Mesenchymal stem cell (in vitro differentiated cells and primary cell): Measurements from ENCODE around the gene UGT1A6.

Source experiments
- DNase-seq: peaks from one replicate; pipeline ENCODE4 v3.0.0-alpha.2; 2013
- H2AFZ ChIP-seq: one replicate; pipeline ENCODE4 v1.6.1; 2013; ENCODE audit warnings: low read depth, mild to moderate bottlenecking, control low read depth, inconsistent platforms, low read length, moderate library complexity
- H2AK5ac ChIP-seq: 2 replicates; pipeline ENCODE4 v1.6.1; 2013; ENCODE audit warnings: low read length, moderate library complexity, mild to moderate bottlenecking, inconsistent platforms; ENCODE audit not compliant: severe bottlenecking
- H2BK120ac ChIP-seq: one replicate; pipeline ENCODE4 v1.6.1; 2013; ENCODE audit warnings: low read depth, mild to moderate bottlenecking, inconsistent platforms, low read length, moderate library complexity
- H2BK12ac ChIP-seq, 2 experiments: one replicate each; pipeline ENCODE4 v1.6.1; 2013; ENCODE audit warnings: inconsistent platforms in 2 of 2, low read length in 2 of 2, mild to moderate bottlenecking in 2 of 2, moderate library complexity in 2 of 2, control low read depth in 1 of 2
- H2BK15ac ChIP-seq: one replicate; pipeline ENCODE4 v1.6.1; 2013; ENCODE audit warnings: mild to moderate bottlenecking, low read depth, inconsistent platforms; ENCODE audit not compliant: poor library complexity, severe bottlenecking
- H2BK5ac ChIP-seq: 2 replicates; pipeline ENCODE4 v1.6.1; 2013; ENCODE audit warnings: low read depth, mild to moderate bottlenecking, low read length, control low read depth, inconsistent platforms; ENCODE audit not compliant: poor library complexity, severe bottlenecking
- H3K14ac ChIP-seq, 2 experiments: one replicate each; pipeline ENCODE4 v1.6.1; 2013; ENCODE audit warnings: inconsistent platforms in 2 of 2, low read length in 2 of 2, control low read depth in 1 of 2, mild to moderate bottlenecking in 1 of 2, moderate library complexity in 1 of 2
- H3K18ac ChIP-seq, 2 experiments: one replicate each; pipeline ENCODE4 v1.6.1; 2013; ENCODE audit warnings: inconsistent platforms in 2 of 2, low read length in 2 of 2, control low read depth in 1 of 2, low read depth in 1 of 2, mild to moderate bottlenecking in 1 of 2
- H3K23ac ChIP-seq, 2 experiments: one replicate each; pipeline ENCODE4 v1.6.1; 2013; ENCODE audit warnings: inconsistent platforms in 2 of 2, low read length in 2 of 2, mild to moderate bottlenecking in 2 of 2, moderate library complexity in 2 of 2, control low read depth in 1 of 2
- H3K27ac ChIP-seq: 2 replicates; pipeline ENCODE4 v1.5.1; 2013; ENCODE audit warnings: mild to moderate bottlenecking, moderate library complexity, low read length, control low read depth, inconsistent platforms; ENCODE audit not compliant: poor library complexity, severe bottlenecking
- H3K27me3 ChIP-seq, 2 experiments: 2 replicates each; pipeline versions ENCODE4 v1.6.1 to v1.7.0; 2013; ENCODE audit warnings: low read length in 2 of 2, mild to moderate bottlenecking in 2 of 2, moderate library complexity in 2 of 2, control low read depth in 1 of 2, inconsistent platforms in 1 of 2; ENCODE audit not compliant: control insufficient read depth in 1 of 2, insufficient read depth in 1 of 2
- H3K36me3 ChIP-seq, 2 experiments: 2 replicates each; pipeline versions ENCODE4 v1.6.1 to v1.7.0; 2013; ENCODE audit warnings: low read length in 2 of 2, control low read depth in 1 of 2, inconsistent platforms in 1 of 2, low read depth in 1 of 2, mild to moderate bottlenecking in 1 of 2; ENCODE audit not compliant: insufficient read depth in 2 of 2, control insufficient read depth in 1 of 2
- H3K4ac ChIP-seq, 2 experiments: one replicate each; pipeline ENCODE4 v1.6.1; 2013; ENCODE audit warnings: inconsistent platforms in 2 of 2, low read length in 2 of 2, mild to moderate bottlenecking in 2 of 2, moderate library complexity in 2 of 2, control low read depth in 1 of 2, low read depth in 1 of 2
- H3K4me1 ChIP-seq: 2 replicates; pipeline ENCODE4 v1.6.1; 2013; ENCODE audit warnings: low read depth, low read length, control low read depth; ENCODE audit not compliant: control insufficient read depth, insufficient read depth
- H3K4me2 ChIP-seq: 2 replicates; pipeline ENCODE4 v1.6.1; 2013; ENCODE audit warnings: low read length, mild to moderate bottlenecking, inconsistent platforms; ENCODE audit not compliant: poor library complexity, severe bottlenecking
- H3K4me3 ChIP-seq, 2 experiments: 2 replicates each; pipeline versions ENCODE4 v1.5.1 to v1.7.0; 2013; ENCODE audit warnings: low read length in 2 of 2, mild to moderate bottlenecking in 2 of 2, control low read depth in 1 of 2, low read depth in 1 of 2; ENCODE audit not compliant: insufficient read depth in 1 of 2
- H3K79me1 ChIP-seq: replicated peaks from 2 replicates; pipeline ENCODE4 v1.6.1; 2013; ENCODE audit warnings: mild to moderate bottlenecking, control low read depth, low read length, inconsistent platforms; ENCODE audit not compliant: poor library complexity, severe bottlenecking
- H3K9ac ChIP-seq: 2 replicates; pipeline ENCODE4 v1.7.0; 2013; ENCODE audit warnings: mild to moderate bottlenecking, low read length, moderate library complexity
- H3K9me3 ChIP-seq: 2 replicates; pipeline ENCODE4 v1.7.0; 2013; ENCODE audit warnings: mild to moderate bottlenecking, low read length; ENCODE audit not compliant: control insufficient read depth
- H4K8ac ChIP-seq: one replicate; pipeline ENCODE4 v1.6.1; 2013; ENCODE audit warnings: inconsistent platforms, mild to moderate bottlenecking, low read length, moderate library complexity
- H4K91ac ChIP-seq: one replicate; pipeline ENCODE4 v1.6.1; 2013; ENCODE audit warnings: mild to moderate bottlenecking, low read length, inconsistent platforms
- WGBS: methylation state at CpG from one replicate; pipeline ENCODE4 v1.1.7; 2013; ENCODE audit warnings: mixed read lengths; 5-methylcytosine and 5-hydroxymethylcytosine counted together

The UGT1A6 gene

DNA sequence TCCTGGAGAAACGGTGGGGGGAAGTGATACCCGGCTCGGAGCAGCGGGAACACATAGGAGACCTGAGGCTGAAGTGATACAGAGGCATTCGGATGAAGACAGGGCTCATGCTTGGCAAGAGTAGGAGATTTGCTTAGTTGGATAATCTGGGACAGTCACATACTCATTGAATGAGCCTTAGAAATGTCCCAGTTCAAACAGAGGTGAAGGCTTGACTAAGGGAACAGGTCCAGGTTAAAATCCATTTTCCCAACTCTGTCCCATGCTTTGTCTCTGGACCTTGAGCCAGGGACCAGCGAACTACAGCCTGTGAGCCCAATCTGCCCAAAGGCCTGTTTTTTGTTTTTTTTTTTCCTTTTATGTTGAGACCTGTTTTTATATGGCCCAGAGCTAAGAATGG is 1.3 kb downstream of the UGT1A6 start:
- H2AK5ac ChIP-seq = no peak overlapping the region
- H2AFZ ChIP-seq = no peak overlapping the region
- no peaks in the 10 kb centered on the region for H3K36me3 ChIP-seq
- no peak overlapping the region for H4K8ac ChIP-seq
- H3K79me1 ChIP-seq = no peaks in the 10 kb centered on the region
- no peak overlapping the region for H3K9ac ChIP-seq
- DNase-seq = no peak
- no peak overlapping the region for H3K4ac ChIP-seq
- no peak overlapping the region for H4K91ac ChIP-seq
- no peak overlapping the region for H3K4me3 ChIP-seq
- H2BK15ac ChIP-seq = no peak overlapping the region
- no peak overlapping the region for H3K18ac ChIP-seq
- H2BK120ac ChIP-seq = no peak overlapping the region
- H2BK5ac ChIP-seq = no peak overlapping the region
- no peak overlapping the region for H3K14ac ChIP-seq
- H3K27me3 ChIP-seq = peaks cover 0 to 13% of the 10 kb centered on the region in 2 experiments
- 92% methylated on average over 6 of the region's 6 CpGs for WGBS
- no peak overlapping the region for H3K23ac ChIP-seq
- H3K4me1 ChIP-seq = no peaks in the 10 kb centered on the region
- no peak overlapping the region for H2BK12ac ChIP-seq
- H3K27ac ChIP-seq = no peak overlapping the region
- no peaks in the 10 kb centered on the region for H3K9me3 ChIP-seq
- no peak overlapping the region for H3K4me2 ChIP-seq

DNA sequence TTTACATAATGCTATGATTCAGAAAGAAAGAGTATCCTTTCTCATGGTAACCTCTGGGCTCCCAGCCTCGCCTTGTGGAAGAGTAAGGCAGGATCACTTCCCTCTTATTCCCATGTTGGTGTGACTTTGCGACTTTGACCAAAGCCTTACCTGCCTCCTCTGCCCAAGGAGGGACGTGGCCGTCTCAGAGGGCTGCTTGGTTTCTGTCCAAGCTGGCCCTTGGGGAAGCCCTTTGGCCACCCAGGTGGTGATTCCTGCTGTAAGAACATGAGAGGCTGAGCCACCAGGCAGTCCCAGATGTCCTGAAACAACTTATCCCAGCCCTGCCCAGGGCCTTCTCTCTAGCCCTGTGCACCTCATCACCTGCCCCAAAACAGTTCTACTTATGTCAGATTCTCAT is 6.0 kb downstream of the UGT1A6 start:
- no peak for DNase-seq
- peak overlapping the region; percentile 11 for H4K91ac ChIP-seq
- no peak overlapping the region for H3K4me3 ChIP-seq
- H2BK120ac ChIP-seq = no peak overlapping the region
- 84% methylated on average over 4 of the region's 4 CpGs for WGBS
- H3K23ac ChIP-seq = no peak overlapping the region
- H3K4me1 ChIP-seq = peaks cover 3% of the 10 kb centered on the region
- no peak overlapping the region for H2AFZ ChIP-seq
- no peaks in the 10 kb centered on the region for H3K36me3 ChIP-seq
- H2BK15ac ChIP-seq = no peak overlapping the region
- H3K79me1 ChIP-seq = no peaks in the 10 kb centered on the region
- H3K9ac ChIP-seq = no peak overlapping the region
- H2BK12ac ChIP-seq = peak overlapping the region; percentile 23 to 38
- H3K4me2 ChIP-seq = no peak overlapping the region
- H2BK5ac ChIP-seq = no peak overlapping the region
- H3K9me3 ChIP-seq = no peaks in the 10 kb centered on the region
- H3K18ac ChIP-seq = peak overlapping the region in 1 of 2 experiments; percentile 64
- peaks cover 0 to 3% of the 10 kb centered on the region in 2 experiments for H3K27me3 ChIP-seq
- H2AK5ac ChIP-seq = peak overlapping the region; percentile 11
- H3K14ac ChIP-seq = peak overlapping the region in 1 of 2 experiments; percentile 1
- peak overlapping the region; percentile 19 for H4K8ac ChIP-seq
- no peak overlapping the region for H3K27ac ChIP-seq
- H3K4ac ChIP-seq = peak overlapping the region in 1 of 2 experiments; percentile 57

DNA sequence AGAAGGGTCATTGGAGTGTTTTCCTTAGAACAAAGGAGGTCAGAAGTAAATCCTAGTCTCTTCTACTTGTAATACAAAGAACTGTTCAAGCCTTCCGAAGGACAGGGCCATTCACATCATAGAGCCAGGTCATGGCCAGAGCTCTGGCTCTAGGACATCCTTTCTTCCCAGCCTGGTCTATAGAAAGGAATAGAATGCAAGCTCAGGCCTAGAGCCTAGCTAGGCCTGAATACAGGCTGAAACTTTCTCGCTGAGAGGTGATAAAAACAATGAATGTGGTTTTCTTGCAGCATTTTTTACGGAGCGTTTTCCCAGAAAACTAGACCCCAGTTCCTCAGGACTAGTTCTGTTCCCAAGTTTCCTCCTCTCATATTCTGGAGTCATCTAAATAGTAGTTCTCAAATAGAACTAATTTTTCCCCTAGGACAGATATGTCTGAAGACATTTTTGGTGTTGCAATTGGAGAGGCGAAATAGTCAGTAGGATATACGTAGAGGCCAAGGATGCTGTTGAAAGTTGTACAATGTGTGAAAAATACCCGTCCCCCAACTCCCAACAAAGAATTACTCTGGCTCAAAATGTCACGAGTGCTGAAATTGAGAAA is 6.8 kb downstream of the UGT1A6 start:
- Histone ChIP-seq H3K27ac (peak overlapping the region; percentile 81), H3K4me3 (no peak overlapping the region), H2BK120ac (peak overlapping the region; percentile 42), H3K18ac (peak overlapping the region in 1 of 2 experiments; percentile 58), H3K23ac (no peak overlapping the region), H3K4me2 (no peak overlapping the region), H4K91ac (peak overlapping the region; percentile 75), H3K4ac (no peak overlapping the region), H3K14ac (no peak overlapping the region), H3K27me3 (peaks cover 0 to 3% of the 10 kb centered on the region in 2 experiments), H4K8ac (peak overlapping the region; percentile 71), H2BK15ac (no peak overlapping the region), H3K79me1 (no peaks in the 10 kb centered on the region), H3K9ac (peak overlapping the region; percentile 31), H2AFZ (no peak overlapping the region), H2BK5ac (peak overlapping the region; percentile 67), H3K9me3 (no peaks in the 10 kb centered on the region), H2BK12ac (peak overlapping the region in 1 of 2 experiments; percentile 66), H2AK5ac (peak overlapping the region; percentile 82), H3K36me3 (no peaks in the 10 kb centered on the region), H3K4me1 (peaks cover 3% of the 10 kb centered on the region)
- peak; percentile 38 for DNase-seq
- WGBS = 76% methylated on average over 5 of the region's 8 CpGs

DNA sequence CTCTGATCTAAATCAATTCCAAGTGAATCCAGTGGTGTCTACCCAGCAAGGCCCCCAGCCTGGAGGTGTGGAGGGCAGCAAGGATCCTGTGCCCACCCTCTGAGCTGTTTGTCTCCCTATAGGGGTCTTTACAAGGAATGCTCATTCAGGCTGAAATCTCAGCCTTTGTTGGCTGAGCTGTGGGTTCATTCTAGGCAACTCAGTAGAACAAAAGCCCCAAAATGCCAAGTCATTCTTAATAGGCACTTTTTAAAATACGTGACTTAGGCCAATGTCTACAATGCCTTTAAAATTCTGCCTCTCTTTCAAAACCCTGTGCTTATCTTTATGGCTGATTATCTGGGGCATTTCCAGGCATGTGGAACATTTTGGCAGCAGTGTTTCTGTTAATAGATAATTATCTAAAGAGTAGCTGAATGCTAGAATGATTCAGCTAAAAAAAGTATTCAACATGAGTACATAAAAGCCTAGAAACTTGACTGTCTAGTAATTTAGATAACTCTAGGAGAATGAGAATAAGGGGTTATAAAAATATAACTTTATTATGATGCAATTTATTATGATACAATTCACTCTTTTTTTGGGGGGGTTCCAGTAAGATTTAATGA is 7.4 kb downstream of the UGT1A6 start:
- Histone ChIP-seq H2BK5ac (peak overlapping the region; percentile 67), H3K27me3 (peaks cover 0 to 3% of the 10 kb centered on the region in 2 experiments), H4K91ac (no peak overlapping the region), H3K27ac (peak overlapping the region; percentile 81), H2BK120ac (peak overlapping the region; percentile 42), H3K4me1 (peaks cover 3% of the 10 kb centered on the region), H3K9ac (peak overlapping the region; percentile 31), H3K23ac (no peak overlapping the region), H3K79me1 (no peaks in the 10 kb centered on the region), H4K8ac (peak overlapping the region; percentile 71), H2BK12ac (no peak overlapping the region), H2AK5ac (peak overlapping the region; percentile 82), H3K9me3 (no peaks in the 10 kb centered on the region), H3K18ac (peak overlapping the region; percentile 57 to 58), H3K4me3 (no peak overlapping the region), H2BK15ac (no peak overlapping the region), H3K4ac (peak overlapping the region in 1 of 2 experiments; percentile 51), H3K36me3 (no peaks in the 10 kb centered on the region), H3K4me2 (no peak overlapping the region), H3K14ac (no peak overlapping the region), H2AFZ (no peak overlapping the region)
- peak; percentile 78 for DNase-seq
- 40% methylated on average over 1 of the region's 1 CpG for WGBS
